Measurements from ENCODE around the gene CUX1.
"Not testable (repeated sequence)": the region's sequence is repeated elsewhere in the genome, so short reads cannot be mapped to it uniquely, and the experiment has no call there.

The CUX1 gene

DNA sequence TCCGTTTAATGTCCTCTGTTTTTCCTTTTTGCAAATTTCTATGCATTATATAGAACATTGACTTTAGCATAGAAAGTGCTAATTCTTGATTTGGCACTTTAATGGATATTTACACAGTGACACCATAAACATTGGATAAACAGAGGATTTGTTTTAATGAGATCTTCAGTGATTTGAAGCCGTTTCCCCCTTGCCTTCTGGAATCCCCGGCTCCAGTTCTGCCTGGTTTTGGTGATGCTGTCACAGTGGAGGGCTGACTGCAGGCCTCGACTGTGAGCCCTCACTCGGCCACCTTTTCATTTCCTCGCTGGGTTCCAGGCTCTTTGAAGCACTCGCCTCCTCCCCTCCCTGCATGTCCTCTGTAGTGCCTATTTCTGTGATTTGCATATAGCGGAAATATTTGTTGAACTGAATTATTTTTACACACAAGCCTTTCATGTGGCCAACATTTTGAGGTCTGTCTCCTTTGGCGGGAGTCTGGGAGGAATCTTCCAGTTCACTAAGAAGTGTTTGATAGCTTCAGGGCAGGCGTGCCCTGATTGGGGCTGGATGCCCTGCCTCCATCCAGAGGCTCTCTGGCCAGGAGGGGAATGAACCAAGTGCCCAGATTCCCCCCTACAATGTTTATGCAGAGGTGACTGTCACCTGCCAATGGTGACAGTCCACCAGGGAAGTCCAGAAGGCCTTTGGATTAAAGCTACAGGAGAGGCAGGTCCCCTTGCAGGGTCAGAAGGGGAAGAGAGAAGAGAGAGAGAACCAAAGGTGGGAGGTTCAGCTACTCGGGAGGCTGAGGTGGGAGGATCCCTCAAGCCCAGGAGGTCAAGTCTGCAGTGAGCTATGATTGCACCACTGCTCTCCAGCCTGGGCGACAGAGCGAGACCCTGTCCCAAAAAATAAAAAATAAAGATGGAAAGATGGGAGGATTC lies 67.5 kb downstream of the CUX1 start:
- FAIRE-seq (peak; percentile 5), DNase-seq (ENCODE audit: insufficient read length, low spot score) (peak; percentile 50)
- TF ChIP-seq SPI1 (IDR thresholded peaks at IDR 0.05; ENCODE audit: low read depth, low read length) (peak; percentile 24; the same call in 1 of the 2 replicates), POLR2A (IDR thresholded peaks at IDR 0.05; ENCODE audit: low read depth, low read length) (no peak), POU2F2 (IDR thresholded peaks at IDR 0.05; ENCODE audit: low read depth, low read length) (peak; percentile 94), PAX5 (IDR thresholded peaks at IDR 0.05; ENCODE audit: insufficient read depth, low read length, severe bottlenecking) (no peak), POLR2AphosphoS5 (IDR thresholded peaks at IDR 0.05; ENCODE audit: low read depth, low read length) (no peak), TAF1 (IDR thresholded peaks at IDR 0.05; ENCODE audit: low read depth, low read length) (no peak)

DNA sequence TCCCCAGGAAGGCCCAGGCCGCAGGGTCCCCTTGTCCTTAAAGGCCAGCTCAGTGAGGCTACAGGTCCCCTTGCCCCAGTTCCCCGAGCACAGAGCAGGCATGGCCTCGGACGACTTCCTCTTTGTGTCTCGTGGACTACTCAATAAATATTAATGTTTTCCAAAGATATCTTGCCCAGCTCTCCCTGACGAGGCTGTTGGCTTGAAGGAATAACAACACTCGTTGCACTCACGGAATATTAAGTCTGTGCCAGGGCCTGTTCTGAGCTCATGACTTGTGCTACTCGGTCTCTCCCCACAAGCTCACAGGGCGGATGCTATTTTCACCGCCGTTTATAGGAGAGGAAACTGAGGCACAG lies 68.2 kb downstream of the CUX1 start:
- DNase-seq (ENCODE audit: insufficient read length, low spot score): no peak
- no peak for FAIRE-seq
- no peak for TF ChIP-seq POLR2AphosphoS5 (IDR thresholded peaks at IDR 0.05; ENCODE audit: low read depth, low read length)
- TF ChIP-seq SPI1 (IDR thresholded peaks at IDR 0.05; ENCODE audit: low read depth, low read length): peak; percentile 38; the same call in 1 of the 2 replicates
- TF ChIP-seq TAF1 (IDR thresholded peaks at IDR 0.05; ENCODE audit: low read depth, low read length): no peak
- TF ChIP-seq POLR2A (IDR thresholded peaks at IDR 0.05; ENCODE audit: low read depth, low read length): no peak
- TF ChIP-seq POU2F2 (IDR thresholded peaks at IDR 0.05; ENCODE audit: low read depth, low read length): no peak
- no peak for TF ChIP-seq PAX5 (IDR thresholded peaks at IDR 0.05; ENCODE audit: insufficient read depth, low read length, severe bottlenecking)

DNA sequence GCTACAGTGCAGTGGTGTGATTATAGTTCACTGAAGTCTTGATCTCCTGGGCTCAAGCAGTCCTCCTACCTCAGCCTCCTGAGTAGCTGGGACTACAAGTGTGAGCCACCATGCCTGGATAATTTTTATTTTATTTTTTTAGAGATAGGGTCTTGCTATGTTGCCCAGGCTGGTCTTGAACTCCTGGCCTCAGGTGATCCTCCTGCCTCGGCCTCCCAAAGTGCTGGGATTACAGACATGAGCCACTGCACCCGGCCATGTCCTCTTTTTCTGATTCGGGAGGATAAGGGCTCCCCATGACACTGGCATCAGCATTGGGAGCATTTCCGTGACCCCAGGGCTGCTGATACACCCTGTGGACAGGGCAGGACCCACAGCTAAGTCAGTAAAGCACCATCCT lies 69.9 kb downstream of the CUX1 start:
- DNase-seq (ENCODE audit: insufficient read length, low spot score); FAIRE-seq: not testable (repeated sequence)

DNA sequence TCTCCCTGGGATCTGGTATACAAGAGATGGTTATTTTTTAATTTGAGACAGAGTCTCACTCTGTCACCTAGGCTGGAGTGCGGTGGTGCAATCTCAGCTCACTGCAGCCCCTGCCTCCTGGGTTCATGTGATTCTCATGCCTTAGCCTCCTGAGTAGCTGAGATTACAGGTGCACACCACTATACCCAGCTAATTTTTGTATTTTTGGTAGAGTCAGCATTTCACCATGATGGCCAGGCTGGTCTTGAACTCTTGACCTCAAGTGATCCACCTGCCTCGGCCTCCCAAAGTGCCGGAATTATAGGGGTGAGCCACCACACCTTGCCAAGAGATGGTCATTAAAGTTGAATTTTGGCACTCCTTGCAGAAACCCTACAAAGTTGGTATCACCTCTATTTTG lies 71.1 kb downstream of the CUX1 start:
- DNase-seq (ENCODE audit: insufficient read length, low spot score); FAIRE-seq: not testable (repeated sequence)

DNA sequence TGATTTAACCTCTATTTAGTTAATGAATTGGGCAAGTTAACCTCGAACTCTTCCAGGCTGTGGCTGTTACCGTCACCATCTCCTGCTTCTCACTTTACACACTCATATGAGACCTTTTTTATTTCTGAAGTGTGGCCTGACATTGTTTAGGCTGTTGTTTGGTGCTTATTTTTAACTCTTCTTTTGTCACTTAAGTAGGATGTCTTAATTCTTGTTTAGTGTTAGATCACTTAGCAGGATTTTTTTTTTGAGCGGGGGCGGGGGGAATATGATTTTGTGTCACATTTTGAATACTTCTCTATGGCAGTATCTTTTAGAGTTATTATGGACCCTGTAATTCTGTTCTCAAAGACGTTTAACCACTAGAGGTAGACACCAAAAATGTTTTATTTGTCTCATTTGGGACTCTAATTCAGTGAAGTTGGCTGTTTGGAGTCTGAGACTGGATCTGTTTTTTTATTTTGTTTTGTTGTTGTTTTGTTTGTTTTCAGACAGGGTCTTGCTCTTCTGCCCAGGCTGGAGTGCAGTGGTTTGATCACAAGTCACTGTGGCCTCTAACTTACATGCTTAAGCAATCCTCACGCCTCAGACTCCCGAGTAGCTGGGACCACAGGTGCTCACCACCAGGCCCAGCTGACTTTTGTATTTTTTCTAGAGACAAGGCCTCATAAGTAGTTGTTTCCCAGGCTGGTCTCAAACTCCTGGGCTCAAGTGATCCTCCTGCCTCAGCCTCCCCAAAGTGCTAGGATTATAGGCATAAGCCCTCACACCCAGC lies 73.5 kb downstream of the CUX1 start:
- TF ChIP-seq TAF1 (IDR thresholded peaks at IDR 0.05; ENCODE audit: low read depth, low read length): no peak
- no peak for TF ChIP-seq SPI1 (IDR thresholded peaks at IDR 0.05; ENCODE audit: low read depth, low read length)
- no peak for TF ChIP-seq POLR2AphosphoS5 (IDR thresholded peaks at IDR 0.05; ENCODE audit: low read depth, low read length)
- TF ChIP-seq POLR2A (IDR thresholded peaks at IDR 0.05; ENCODE audit: low read depth, low read length): no peak
- TF ChIP-seq PAX5 (IDR thresholded peaks at IDR 0.05; ENCODE audit: insufficient read depth, low read length, severe bottlenecking): no peak
- TF ChIP-seq POU2F2 (IDR thresholded peaks at IDR 0.05; ENCODE audit: low read depth, low read length): no peak
- DNase-seq (ENCODE audit: insufficient read length, low spot score) (no peak), FAIRE-seq (no peak)

DNA sequence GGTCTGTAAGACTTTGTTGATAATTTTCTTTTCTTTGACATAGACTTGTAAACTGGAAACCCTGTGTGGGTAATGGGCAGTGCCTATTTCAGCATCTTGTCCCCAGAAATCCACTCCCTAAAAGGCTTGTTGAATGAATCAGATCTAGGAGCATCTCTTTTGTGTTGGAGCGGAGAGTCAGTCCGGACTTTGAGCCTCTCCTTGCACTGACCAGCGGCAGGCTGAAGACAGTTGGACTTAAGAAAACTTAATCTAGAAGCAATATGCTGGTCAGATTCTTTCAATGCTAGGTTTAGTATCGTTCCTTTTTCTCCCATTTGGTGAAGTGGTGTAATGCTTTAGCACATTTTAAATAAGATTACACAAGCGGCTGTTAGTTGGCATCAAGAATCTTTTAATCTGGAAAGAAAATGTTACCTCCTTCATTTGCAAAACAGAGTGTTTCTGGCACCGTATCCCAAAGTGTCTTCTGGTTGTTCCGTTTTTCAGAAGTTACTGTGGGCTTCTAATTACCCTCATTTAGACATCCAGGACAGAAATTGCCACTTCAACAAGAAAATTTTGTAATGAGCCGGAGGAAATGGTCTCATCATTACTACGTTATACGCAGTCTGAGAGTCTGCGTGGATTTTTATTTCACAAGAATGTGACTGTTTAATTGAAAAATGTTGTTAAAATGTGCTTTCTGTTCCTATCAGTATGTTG lies 74.7 kb downstream of the CUX1 start:
- TF ChIP-seq TAF1 (IDR thresholded peaks at IDR 0.05; ENCODE audit: low read depth, low read length): no peak
- TF ChIP-seq POU2F2 (IDR thresholded peaks at IDR 0.05; ENCODE audit: low read depth, low read length): no peak
- TF ChIP-seq POLR2A (IDR thresholded peaks at IDR 0.05; ENCODE audit: low read depth, low read length): no peak
- no peak for TF ChIP-seq POLR2AphosphoS5 (IDR thresholded peaks at IDR 0.05; ENCODE audit: low read depth, low read length)
- no peak for TF ChIP-seq SPI1 (IDR thresholded peaks at IDR 0.05; ENCODE audit: low read depth, low read length)
- TF ChIP-seq PAX5 (IDR thresholded peaks at IDR 0.05; ENCODE audit: insufficient read depth, low read length, severe bottlenecking): no peak
- DNase-seq (ENCODE audit: insufficient read length, low spot score) (no peak), FAIRE-seq (no peak)

DNA sequence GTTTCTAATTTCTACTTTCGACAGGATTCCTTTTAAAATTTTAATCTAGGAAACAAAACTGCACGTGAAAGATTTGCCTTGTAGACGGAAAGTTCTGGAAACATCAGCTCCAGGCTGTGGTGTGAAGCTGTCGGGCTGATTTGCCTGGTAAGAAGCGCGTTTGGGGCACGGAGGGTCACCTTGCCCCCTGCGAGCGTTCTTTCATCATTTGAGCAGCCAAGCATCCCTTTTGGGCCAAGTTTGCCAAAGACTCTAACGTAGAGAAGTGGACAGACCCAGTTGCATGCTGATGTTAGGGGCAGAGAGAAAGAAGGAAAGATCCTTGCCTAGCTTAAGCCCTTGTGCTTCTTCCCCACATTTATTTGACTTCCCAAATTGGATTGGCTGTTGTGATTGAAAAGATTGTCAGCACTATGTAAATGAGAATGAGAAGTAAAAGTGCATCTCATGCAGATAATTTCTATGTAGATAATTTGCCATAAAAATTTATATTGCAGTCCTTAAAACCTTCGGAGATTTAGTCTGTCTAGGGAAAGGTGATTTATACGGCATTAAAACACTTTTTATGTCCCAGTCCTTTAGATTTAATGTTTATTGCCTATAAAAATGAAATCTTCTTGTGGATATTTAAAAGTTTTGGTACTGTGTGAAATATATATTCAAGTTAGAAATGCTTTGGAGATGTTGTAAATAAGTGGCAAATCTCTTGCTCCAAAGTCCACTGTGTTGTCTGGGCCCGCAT lies 76.1 kb downstream of the CUX1 start:
- no peak for TF ChIP-seq PAX5 (IDR thresholded peaks at IDR 0.05; ENCODE audit: insufficient read depth, low read length, severe bottlenecking)
- no peak for TF ChIP-seq SPI1 (IDR thresholded peaks at IDR 0.05; ENCODE audit: low read depth, low read length)
- no peak for TF ChIP-seq POLR2A (IDR thresholded peaks at IDR 0.05; ENCODE audit: low read depth, low read length)
- no peak for TF ChIP-seq TAF1 (IDR thresholded peaks at IDR 0.05; ENCODE audit: low read depth, low read length)
- no peak for TF ChIP-seq POLR2AphosphoS5 (IDR thresholded peaks at IDR 0.05; ENCODE audit: low read depth, low read length)
- no peak for TF ChIP-seq POU2F2 (IDR thresholded peaks at IDR 0.05; ENCODE audit: low read depth, low read length)
- no peak for FAIRE-seq
- DNase-seq (ENCODE audit: insufficient read length, low spot score): no peak

DNA sequence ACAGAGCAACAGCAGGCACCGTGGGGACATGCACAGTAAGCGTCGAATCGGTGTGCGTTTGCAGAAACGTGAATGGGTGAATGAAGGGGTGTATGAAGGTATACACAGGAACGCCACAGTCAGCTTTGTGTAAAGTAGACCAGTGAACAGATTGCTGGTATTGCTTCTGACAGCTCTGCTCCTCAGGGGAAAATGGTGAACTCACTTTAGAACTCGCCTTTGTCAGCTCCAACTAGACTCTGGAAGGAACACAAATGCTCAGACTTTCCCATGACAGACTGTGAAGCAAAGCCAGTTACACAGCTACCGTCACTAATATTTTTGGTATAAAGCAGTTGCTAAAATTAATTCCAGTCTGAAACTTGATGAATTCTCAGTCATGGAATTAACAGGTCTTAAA lies 78.9 kb downstream of the CUX1 start:
- DNase-seq (ENCODE audit: insufficient read length, low spot score) (no peak), FAIRE-seq (no peak)
- TF ChIP-seq POLR2AphosphoS5 (IDR thresholded peaks at IDR 0.05; ENCODE audit: low read depth, low read length) (no peak), TAF1 (IDR thresholded peaks at IDR 0.05; ENCODE audit: low read depth, low read length) (no peak), SPI1 (IDR thresholded peaks at IDR 0.05; ENCODE audit: low read depth, low read length) (no peak), POU2F2 (IDR thresholded peaks at IDR 0.05; ENCODE audit: low read depth, low read length) (no peak), POLR2A (IDR thresholded peaks at IDR 0.05; ENCODE audit: low read depth, low read length) (no peak), PAX5 (IDR thresholded peaks at IDR 0.05; ENCODE audit: insufficient read depth, low read length, severe bottlenecking) (no peak)

DNA sequence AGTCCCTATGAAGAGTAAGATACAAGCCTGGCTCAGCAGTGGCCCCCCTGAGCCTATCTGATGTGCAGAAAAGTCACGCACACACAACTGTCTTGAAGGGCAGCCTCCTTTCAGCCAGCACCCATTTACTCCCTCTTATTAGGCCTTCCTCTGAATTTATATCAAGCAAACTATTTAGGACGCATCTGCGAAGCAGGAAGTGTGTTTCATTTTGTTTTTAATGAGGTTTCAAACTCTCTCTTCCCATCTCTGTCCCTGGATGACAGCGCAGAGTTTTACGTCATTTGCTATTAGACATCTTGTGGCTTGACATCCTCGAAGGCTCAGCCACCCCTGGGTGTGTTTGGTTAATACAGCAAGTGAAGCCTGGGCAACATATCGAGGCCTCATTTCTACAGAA lies 79.5 kb downstream of the CUX1 start:
- no peak for TF ChIP-seq POLR2A (IDR thresholded peaks at IDR 0.05; ENCODE audit: low read depth, low read length)
- no peak for TF ChIP-seq POU2F2 (IDR thresholded peaks at IDR 0.05; ENCODE audit: low read depth, low read length)
- no peak for TF ChIP-seq TAF1 (IDR thresholded peaks at IDR 0.05; ENCODE audit: low read depth, low read length)
- no peak for TF ChIP-seq SPI1 (IDR thresholded peaks at IDR 0.05; ENCODE audit: low read depth, low read length)
- TF ChIP-seq POLR2AphosphoS5 (IDR thresholded peaks at IDR 0.05; ENCODE audit: low read depth, low read length): no peak
- no peak for TF ChIP-seq PAX5 (IDR thresholded peaks at IDR 0.05; ENCODE audit: insufficient read depth, low read length, severe bottlenecking)
- no peak for FAIRE-seq
- no peak for DNase-seq (ENCODE audit: insufficient read length, low spot score)

Measured in GM12891 (cell line).